Stimulated activated CD4-positive, alpha-beta T cell treated with anti-CD3 and anti-CD28 coated beads, Interleukin-15, amount 100 ng/mL, for 24 hours (primary cell): ENCODE data around the gene LTF.
A peak's percentile ranks its signal among the peaks of the same experiment; 100 is the strongest.

Experiments
- DNase-seq: peaks from one replicate; pipeline ENCODE4 v3.0.0-alpha.2; 2020

The LTF gene

DNA sequence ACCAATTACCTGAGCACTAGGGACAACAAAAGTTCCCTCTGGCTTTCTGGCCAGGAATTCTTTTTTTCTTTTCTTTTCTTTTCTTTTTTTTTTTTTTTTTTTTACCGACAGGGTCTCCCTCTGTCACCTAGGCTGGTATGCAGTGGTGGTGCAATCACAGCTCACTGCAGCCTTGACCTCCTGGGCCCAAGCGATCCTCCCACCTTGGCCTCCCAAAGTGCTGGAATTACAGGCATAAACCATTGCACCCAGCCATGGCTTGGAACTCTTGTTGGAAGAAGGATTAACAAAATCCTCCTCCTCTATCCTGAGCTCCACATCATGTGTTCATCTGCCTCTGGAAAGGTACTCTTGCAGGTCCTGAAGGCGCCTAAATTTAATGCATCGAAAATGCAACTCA is 2.9 kb upstream of the LTF start:
- DNase-seq: no peak

DNA sequence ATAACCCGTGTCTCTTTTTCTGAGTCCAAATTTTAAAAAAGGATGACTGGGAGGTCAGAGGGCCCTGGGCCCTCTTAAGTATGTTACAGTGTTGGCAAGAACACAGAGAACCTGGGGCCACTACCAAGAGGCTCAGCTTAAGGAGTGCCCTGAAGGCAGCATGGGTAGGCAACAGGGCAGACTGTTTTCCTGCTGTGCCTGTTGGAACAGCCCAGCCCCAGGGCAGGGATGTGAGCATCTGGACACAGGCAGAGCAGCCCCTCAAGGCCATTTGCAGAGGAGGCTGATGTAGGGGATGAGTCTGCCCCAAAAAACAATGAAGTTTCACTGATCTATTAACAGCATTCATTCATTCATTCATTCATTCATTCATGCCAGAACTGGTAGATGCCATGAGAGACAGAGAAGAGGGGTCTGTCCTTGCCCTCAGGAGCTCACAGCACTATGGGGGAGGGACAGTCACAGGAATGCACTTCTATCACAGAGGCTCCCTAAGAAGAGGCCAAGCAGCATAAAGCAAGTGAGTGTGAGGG is 2.2 kb upstream of the LTF start:
- no peak for DNase-seq

DNA sequence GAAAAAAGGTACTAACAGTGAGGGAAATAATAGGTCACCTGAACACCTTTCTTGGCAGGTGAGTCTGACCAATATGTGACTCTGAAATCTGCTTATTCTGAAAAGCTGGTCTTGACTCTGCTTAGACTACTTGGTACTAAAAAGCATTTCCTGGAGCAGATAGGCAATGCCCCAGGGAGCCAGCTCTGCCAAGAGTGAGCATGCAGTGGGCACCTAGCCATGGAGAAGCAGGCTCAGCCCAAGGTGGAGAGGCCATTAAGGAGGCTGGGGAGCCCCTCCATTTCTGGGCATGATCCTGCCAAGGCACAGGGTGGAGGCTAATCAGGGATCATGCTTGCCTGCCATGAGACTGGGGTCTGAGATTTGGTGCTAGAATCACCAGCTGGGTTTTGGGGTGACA is 1.6 kb upstream of the LTF start:
- DNase-seq: no peak

DNA sequence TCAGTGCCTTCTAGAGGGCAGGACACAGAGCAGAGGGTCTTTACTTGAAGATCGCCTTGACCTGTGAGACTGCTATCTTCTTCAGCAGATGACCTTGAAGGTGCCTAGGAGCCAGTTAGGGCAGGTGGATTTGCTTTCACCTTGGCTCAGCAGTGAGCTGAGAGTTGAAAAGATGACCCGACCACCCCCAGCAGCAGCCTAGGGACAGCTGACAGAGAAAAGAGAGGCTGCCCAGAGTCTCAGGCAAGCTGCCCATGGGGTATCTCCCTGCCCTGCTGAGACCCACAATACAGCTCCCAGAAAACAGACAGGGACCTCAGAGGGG is 453 bp upstream of the LTF start:
- no peak for DNase-seq

DNA sequence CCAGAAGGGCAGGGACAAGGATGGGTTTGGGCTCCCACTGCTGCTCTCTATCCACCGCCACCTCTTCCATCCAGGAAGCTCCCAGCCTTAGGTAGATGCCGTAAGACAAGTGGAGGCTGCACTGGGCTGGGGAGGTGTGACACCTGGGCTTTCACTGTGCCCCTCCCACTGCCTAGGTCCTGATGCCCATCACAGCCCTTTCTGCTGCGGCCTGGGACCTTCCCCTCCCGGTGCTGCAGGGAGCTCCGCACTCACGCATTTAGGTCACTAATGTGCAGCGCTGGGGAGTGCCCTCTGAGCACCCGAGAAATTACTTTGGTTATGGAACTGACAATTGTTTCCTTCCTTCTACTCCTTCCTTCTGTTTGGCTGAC is 850 bp downstream of the LTF start:
- no peak for DNase-seq

DNA sequence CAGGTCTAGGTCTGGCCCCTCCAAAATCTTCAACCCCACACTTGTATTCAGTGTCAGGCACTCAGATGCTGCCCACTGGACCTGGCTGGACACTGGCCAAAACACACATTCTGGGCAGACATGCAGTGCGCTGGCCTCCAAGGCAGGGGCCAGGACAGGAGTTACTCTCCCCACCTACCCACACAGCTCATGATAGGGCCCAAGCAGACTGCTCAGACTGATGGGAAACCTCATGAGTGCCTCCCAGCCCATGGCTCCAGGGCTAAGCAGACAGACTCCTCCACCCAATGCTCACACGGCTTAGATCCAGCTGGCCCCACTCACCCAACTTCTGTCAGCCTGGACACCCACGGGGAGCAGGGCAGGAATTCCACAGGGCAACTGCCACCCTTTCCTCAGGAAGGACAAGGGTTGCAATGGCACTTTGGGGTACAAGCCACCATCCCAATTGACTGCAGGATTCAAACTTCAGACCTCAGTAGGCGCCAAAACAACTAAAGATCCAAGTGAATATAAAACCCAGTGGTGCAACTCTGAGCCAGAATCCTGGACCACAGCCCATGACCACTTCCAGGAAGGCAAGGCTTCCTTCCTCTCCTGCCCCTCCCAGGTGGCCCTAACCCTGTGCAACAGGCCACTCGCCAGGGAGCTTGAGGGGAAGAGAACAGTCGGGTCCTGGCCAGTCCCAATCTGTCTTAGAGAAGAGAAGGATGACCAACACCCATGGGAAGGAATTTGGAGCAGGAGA is 1.4 kb downstream of the LTF start:
- no peak for DNase-seq

DNA sequence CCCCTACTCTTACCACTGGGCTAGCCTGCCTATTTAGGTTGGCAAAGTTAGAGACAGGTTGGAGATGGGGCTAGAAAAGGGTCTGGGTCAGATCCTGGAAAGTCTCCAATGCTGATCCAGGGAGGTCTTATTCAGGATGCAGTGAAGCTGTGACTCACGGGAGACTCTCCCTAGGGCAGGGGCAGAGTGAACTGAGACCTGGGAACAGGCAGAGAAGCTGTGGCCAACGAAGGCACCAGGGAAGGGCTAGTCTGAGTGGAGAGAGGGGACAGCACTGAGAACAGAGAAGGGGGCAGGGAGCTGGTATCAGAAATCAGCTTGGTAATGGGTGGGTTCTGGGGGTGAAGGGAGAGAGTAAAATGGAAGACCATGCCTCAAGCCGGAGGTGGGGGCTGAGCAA is 2.2 kb downstream of the LTF start:
- no peak for DNase-seq

DNA sequence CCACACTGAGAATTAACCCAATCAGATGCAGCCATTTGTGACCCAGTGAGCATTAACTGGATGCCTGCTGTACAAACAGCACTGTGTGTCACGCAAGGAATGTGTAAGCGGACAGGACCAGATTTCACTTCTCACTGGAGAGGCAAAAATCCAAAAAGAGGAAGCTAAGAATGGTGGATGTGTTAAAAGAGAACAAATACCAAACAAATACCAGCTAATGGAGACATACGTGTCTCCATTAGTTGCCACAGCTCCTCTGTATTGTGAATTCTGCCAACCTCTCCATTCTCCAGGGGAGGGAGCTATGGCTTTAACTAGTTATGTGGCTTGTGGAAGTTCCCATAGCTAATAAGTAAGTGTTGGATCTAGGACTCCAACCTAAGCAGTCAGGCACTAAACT is 2.6 kb downstream of the LTF start:
- DNase-seq: no peak

DNA sequence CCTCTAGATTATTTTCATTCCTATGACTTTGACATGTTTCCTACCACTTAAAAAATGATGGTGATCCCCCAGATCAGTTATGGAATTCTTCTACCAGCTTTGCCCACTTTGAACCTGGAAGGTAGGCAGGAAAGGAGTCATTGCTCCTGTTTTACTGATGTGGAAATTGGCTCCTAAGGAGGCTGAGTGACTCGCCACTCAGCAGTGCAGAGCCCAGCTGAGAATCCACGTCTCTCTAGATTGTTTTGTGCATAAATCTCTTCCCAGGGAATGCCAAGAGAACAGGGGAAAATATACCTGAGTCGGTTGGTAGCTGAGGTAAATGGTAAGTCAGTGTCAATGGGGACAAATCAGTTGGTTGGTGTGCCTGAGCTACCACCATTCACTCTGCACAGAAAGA is 4.7 kb downstream of the LTF start:
- no peak for DNase-seq

DNA sequence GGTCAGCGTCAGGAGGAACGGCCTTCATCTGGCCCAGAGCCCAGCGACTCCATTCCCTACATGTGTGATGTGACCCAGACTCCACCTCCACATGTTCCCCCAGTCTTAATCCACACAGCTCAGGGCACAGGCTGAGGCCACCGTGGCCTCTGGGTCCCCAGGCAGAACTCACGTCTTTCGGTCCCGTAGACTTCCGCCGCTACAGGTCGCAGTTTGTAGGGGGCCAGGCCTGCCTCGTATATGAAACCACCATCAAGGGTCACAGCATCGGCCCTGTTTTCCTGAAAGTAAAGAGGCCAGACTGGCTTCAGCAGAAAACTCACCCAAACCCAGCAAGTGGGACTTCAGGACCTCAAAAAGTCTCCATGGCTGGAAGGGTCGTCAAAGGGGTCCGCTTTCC is 8.6 kb downstream of the LTF start:
- DNase-seq: no peak

DNA sequence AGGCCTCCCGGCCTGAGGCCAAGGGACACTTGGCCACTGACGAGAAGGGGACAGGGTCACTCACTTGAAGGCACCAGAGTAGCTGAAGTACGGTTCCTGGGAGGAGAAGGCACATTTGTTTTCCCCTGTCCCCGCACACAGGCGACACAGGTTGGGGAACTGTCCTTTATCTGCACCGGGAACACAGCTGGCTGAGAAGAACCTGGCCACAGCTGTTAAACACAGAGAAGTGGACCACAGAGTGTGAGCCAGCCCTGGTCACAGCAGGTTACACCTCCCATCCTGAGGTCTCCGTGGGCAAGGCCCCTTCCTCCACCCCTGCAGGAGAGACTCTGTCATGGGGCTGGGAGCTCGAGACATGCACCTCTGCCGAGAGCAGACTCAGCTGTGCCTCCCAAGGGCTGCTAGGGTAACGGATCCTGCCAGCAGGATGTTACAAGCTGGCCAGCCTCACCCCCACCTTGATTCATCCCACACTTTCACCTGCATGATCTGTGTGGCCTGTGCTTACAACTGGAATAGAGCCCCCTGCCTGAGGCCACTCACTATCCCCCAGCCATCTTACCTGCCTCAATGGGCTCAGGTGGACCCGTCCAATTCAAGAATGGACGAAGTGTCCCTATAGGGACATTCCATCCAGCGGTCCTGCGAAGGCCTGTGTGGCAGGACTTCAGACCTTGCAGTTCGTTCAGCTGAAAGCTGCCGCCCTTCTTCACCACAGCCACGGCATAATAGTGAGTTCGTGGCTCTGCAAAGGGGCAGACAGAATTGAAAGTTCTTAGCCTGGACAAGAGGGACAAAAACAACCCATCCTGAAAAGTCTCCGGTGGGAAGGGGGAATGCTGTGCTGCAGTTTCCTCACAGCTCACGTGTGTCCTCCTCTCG is 9.2 kb downstream of the LTF start:
- DNase-seq: no peak

DNA sequence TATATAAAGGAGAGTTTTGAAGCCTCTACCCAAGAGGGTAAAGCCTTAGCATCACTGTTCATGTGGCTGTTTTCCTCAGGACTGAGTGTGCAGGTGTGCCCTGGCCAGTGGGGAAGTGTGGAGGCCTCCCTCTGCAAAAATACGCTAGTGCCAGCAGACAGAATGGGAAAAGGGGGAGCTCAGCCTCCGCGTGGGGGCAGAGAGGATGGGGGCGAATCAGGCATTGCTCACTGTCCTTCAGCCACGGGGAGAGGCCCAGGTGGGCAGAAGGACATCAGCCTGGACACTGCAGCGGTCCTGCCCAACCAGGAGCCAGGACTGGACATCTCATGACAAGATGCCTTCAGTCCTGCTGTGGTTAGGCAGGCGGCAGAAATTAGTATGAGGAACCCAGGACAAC is 10.1 kb downstream of the LTF start:
- DNase-seq: no peak

DNA sequence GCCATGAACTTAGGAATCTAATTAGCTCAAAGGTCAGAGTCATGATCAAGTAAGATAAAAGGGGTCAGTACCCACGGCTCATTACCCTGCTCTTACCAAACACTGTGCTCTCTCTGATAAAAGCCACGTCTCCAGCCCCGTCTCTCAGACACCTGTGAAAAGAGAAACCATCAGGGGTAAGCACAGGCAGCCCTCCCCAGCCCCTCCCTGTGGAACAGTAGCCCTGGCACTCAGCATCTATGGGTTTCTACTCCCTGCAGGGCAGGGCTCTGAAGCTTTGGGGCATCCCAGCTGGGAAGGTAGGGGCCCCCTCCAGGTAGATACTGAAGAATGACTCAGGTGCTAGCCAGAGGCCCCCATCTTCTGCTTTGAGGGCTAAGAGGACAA is 10.5 kb downstream of the LTF start:
- DNase-seq: no peak

DNA sequence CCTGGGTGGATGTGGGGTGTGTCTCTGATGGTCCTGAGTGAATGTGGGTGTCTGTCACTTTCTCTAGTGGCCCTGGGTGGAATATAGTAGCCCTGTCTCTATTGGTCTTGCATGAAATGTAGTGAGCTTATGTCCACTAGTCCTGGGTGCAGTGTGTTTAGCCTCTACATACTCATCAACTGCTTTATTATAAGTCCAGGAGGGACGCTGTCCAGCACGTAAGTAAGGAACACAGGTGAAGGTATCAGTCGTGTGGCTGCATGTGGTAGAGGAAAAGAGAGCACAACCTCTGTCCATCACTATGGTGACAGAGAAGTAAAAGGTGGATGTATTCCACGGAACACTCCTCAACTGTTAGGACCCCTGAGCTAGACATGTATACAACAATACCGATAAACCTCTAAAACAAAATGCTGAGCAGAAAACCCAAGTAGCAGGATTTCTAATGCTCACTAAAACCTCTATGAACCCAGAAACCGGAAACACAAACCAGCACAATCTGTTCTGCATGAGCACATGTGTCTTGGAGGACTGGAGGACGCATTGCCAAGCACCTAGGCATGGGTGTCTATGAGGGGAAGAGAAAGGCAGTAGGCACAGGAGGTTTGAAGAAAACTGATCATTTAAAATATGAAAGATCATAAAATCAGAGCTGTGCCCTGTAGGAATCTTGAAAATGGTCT is 11.0 kb downstream of the LTF start:
- no peak for DNase-seq

DNA sequence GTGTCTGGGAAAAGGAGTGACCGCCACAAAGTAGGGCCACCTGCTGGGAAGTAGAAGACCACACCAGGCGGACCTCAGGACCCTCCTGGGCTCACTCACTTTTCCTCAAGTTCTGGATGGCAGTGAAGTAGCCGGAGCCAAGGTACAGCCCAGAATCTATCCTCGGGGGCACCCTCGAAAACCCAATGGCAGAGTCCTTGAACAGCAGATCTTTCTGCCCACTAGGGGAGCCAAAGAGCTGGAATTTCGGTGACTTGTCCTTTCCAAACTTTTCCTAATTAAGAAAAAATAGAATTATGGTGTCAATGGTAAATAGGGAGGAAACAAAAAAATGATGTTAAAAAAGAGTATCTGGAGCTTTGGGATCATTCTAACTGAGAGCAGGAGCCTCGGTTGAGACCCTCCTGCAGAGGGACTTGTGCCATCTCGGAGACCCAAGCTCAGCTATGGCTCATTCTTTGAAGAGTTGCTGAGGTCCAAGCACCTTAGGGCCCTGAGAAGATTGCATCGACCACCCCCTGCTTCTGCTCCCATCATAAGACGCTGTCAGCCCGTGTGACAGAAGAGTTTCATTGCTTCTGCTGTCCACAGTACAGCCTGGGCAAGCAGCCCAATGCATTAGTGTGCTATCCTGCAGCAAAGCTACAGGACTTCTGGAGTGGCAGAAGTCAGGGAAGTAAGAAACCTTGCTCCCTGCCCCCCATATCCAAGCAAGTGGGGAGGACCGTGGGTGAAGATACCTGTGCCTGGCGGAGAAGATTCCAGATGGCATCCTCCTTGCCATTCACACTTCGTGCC is 14.8 kb downstream of the LTF start:
- peak; percentile 11 for DNase-seq

DNA sequence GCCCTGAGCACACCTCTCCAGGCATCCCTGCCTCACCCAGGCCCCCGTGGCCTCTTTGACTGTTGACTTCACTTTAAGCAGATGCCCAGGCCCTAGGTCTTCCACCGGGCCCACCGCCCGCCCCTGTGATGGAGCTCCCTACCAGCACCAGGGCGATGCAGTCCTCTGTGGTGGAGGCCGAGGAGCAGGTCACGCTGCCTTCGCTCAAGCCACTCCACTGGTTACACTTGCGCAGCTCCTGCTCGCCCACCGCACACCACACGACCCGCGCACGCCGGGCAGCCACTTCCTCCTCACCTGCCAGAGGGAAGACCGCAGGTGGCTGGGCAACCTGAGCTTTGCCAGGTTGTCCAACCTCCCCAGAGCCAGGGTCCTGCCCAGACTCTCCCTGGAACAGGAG is 16.0 kb downstream of the LTF start:
- DNase-seq: no peak

DNA sequence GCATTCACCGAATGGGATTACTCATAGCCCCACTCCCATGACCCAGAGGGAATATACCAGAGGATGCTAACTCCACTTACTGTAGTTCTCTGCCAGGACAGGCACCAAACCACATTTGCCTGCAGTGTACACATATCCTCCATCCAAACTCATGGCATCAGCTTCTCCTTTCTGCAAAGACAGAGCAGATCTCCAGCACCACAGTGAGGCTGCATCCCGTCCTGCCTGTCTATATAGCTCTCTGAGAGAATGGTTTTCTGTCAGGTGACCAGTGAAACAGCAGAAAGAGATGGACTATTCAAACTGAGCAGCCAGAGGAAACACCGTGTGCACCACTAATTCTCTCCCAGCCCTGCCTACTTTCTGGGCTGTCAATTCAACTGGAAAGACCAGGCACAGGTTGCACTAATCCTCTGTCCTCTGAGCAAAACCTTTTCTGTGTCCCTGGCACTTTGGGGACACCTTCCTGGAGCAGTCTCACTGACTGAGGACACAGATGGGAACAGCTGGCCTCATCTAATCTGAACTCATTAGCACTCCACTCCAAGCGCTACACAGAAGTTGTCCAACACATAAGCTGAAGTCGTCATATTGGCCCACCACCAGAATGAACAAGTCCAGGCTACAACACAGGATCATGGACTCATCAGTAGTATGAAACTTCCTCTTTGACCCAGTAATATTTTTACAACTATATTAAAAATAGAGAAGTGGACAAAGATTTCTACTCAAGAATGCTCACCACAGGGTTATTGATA is 17.3 kb downstream of the LTF start:
- DNase-seq: no peak

DNA sequence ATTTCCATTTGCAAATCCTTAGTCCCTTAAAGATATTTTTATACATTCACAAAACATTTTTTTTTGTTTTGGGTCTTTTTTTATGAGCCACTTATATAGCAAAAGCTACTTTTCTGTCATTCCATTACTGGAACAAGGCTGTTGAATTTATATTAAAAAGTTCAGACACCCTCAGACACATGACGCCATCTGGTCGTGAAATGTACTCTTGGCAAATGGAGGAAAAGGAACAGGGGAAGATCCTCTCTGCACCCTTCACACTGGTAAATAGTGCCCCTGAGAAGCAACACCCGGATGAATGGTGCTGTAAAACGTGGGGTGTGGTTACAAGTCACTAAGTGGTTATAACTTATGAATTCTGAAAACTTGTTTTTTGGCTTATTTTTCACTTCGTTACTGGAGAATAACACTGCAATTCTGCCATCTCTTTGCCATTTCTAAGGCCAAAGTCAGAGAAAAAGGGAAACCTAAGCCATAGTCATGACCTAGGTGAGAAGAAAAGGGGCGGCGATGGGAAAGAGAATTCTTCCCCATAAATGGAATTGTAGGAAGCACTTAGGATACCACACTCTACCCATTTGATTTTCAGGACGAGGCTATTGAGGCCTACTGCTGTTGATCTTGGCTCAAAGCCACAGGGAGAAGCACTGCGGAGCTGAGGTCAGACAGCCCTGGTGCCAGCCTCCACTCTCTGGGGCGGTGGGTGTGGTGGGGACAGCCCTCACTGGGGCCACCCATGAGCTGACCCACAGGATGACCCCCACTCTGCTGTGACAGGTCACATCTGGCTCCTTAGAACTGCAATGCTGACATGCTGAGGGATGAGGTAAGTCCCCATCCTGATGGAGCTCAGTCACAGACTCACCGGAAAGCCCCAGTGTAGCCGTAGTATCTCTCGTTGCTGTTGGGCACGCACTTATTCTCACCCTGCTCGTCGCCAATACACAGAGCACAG is 21.9 kb downstream of the LTF start:
- DNase-seq: no peak

DNA sequence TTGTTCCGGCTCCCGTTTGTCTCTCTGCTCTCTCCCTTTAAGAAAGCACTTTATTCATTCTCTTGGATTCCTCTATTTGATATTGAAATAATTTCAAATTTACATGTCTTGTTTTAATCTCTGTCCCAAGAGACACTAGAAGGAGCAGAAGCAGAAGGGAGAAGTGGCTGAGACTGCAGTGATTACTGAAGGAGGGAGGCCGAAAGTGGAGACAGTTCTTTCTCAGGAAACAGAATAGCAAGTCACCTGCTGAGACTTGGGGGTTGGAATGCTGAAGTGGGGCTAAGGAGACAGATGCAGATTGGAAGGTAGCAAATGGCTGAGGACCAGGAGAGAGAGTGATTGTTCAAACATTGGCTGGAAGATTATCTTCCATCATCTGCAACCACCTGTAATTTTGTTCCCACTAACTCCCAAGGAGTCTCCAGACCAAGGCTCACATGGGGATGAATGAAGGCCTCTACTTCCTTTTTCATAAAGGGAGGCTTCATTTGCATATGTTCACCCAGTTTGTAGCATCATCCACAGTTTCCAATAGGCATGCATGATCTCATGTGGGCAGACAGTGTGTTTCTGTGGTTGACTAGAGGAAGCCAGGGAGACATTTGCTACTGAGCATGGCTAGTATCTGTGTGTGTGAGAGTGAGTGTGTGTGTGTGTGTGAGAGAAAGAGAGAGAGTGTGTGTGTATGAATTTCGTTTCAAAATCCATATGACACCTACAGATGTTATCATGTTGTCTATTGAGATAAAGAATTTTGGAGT is 24.0 kb downstream of the LTF start:
- peak; percentile 28 for DNase-seq

DNA sequence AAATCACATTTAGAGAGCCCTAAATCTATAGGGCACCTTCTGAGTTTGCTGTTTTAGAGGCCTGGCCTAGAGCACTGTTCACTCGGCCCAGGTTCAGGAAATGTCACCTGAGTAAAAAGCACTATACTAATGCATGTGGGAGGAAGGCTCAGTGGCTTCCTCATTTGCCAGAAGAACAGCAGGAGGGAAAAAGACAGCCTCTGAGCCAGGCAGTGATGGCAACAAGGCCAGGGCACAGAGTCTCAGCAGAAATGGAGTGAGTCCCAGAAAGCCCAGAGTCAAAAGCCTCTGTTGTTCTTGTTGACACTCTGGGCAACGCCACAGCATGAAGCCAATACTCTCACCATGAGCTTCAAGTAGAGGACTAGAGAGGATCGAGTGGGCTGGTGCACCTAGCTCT is 25.9 kb downstream of the LTF start:
- DNase-seq: no peak
